ENCODE data around the gene SCYGR3. TPM values are rescaled to one million over a fixed set of nuclear protein-coding genes. Genes with fewer than 3 reads are reported as not detected.

The SCYGR3 gene
- total and polyA plus RNA-seq, 3 donors from 2014 or later = not detected

GRCh38 chr2:227577555-227577954 is 37.1 kb downstream of the SCYGR3 start:
- no peaks in the 10 kb centered on the region for H3K36me3 ChIP-seq (ENCODE audit: low read depth, missing control alignments)
- no peak for TF ChIP-seq POLR2A (IDR thresholded peaks at IDR 0.05)
- TF ChIP-seq CTCF (IDR thresholded peaks at IDR 0.05) = no peak
- no peak overlapping the region for H3K27ac ChIP-seq
- intact Hi-C loops (cut with DNase I; ENCODE audit: low total_unique reads) = no loop called here
- 61 to 68% methylated on average over 2 of the region's 2 CpGs for WGBS, 2 donors
- no peaks in the 10 kb centered on the region for H3K4me1 ChIP-seq
- DNase-seq = no peak
- H3K27me3 ChIP-seq = no peaks in the 10 kb centered on the region
- no peaks in the 10 kb centered on the region for H3K9me3 ChIP-seq
- no peak overlapping the region for H3K4me3 ChIP-seq

GRCh38 chr2:227576812-227577211 is 37.8 kb downstream of the SCYGR3 start:
- no peak for DNase-seq
- TF ChIP-seq POLR2A (IDR thresholded peaks at IDR 0.05) (no peak), CTCF (IDR thresholded peaks at IDR 0.05) (no peak)
- no peaks in the 10 kb centered on the region for H3K27me3 ChIP-seq
- no peaks in the 10 kb centered on the region for H3K4me1 ChIP-seq
- H3K4me3 ChIP-seq = no peak overlapping the region
- no peaks in the 10 kb centered on the region for H3K36me3 ChIP-seq (ENCODE audit: low read depth, missing control alignments)
- H3K9me3 ChIP-seq = no peaks in the 10 kb centered on the region
- intact Hi-C loops (cut with DNase I; ENCODE audit: low total_unique reads) = no loop called here
- H3K27ac ChIP-seq = no peak overlapping the region
- 66 to 82% methylated on average over 2 of the region's 2 CpGs for WGBS, 2 donors

- no peak overlapping the region for H3K4me3 ChIP-seq
- H3K36me3 ChIP-seq (ENCODE audit: low read depth, missing control alignments) = no peaks in the 10 kb centered on the region
- intact Hi-C loops (cut with DNase I; ENCODE audit: low total_unique reads) = no loop called here
- H3K4me1 ChIP-seq = no peaks in the 10 kb centered on the region
- no peak overlapping the region for H3K27ac ChIP-seq
- H3K27me3 ChIP-seq = no peaks in the 10 kb centered on the region
- no peak for DNase-seq
- H3K9me3 ChIP-seq = no peaks in the 10 kb centered on the region
- TF ChIP-seq CTCF (IDR thresholded peaks at IDR 0.05) = no peak
- TF ChIP-seq POLR2A (IDR thresholded peaks at IDR 0.05) = no peak
Measured at GRCh38 chr2:227576110-227576509, 38.5 kb downstream of the SCYGR3 start.

GRCh38 chr2:227570615-227571014 is 44.0 kb downstream of the SCYGR3 start:
- TF ChIP-seq CTCF (IDR thresholded peaks at IDR 0.05) (no peak), POLR2A (IDR thresholded peaks at IDR 0.05) (no peak)
- Histone ChIP-seq H3K36me3 (ENCODE audit: low read depth, missing control alignments) (no peaks in the 10 kb centered on the region), H3K27ac (no peak overlapping the region), H3K27me3 (no peaks in the 10 kb centered on the region), H3K4me3 (no peak overlapping the region), H3K4me1 (no peaks in the 10 kb centered on the region), H3K9me3 (no peaks in the 10 kb centered on the region)
- intact Hi-C loops (cut with DNase I; ENCODE audit: low total_unique reads) = no loop called here
- no peak for DNase-seq
- WGBS, 2 donors = 50 to 62% methylated on average over 1 of the region's 1 CpG

- no peaks in the 10 kb centered on the region for H3K27me3 ChIP-seq
- no peaks in the 10 kb centered on the region for H3K4me1 ChIP-seq
- no peak overlapping the region for H3K4me3 ChIP-seq
- H3K27ac ChIP-seq = no peak overlapping the region
- WGBS, 2 donors = 73 to 81% methylated on average over 2 of the region's 2 CpGs
- no peaks in the 10 kb centered on the region for H3K9me3 ChIP-seq
- no peak for DNase-seq
- intact Hi-C loops (cut with DNase I; ENCODE audit: low total_unique reads) = no loop called here
- TF ChIP-seq CTCF (IDR thresholded peaks at IDR 0.05) (no peak), POLR2A (IDR thresholded peaks at IDR 0.05) (no peak)
- no peaks in the 10 kb centered on the region for H3K36me3 ChIP-seq (ENCODE audit: low read depth, missing control alignments)
Measured at GRCh38 chr2:227568852-227569169, 45.8 kb downstream of the SCYGR3 start.

Measured in testis (tissue), 3 donors.